ENCODE measurements around the gene ETV3. TPM values are rescaled to one million over a fixed set of nuclear protein-coding genes. Genes with fewer than 3 reads are reported as not detected.
A peak's percentile ranks its signal among the peaks of the same experiment; 100 is the strongest.

ETV3 gene
- total and polyA plus RNA-seq, 2 experiments from 2014 or later: 5.2 to 10.6 TPM

GRCh38 chr1:157163273-157164127 lies 25.3 kb upstream of the ETV3 start:
- in situ Hi-C loops (cut with MboI): no loop called here
- H3K4me1 ChIP-seq (ENCODE audit: insufficient read depth): no peaks in the 10 kb centered on the region
- H3K4me3 ChIP-seq: no peak overlapping the region
- H3K9me3 ChIP-seq (ENCODE audit: low read depth): no peaks in the 10 kb centered on the region
- DNase-seq: peak; percentile 50
- H3K9ac ChIP-seq: no peak overlapping the region
- no peaks in the 10 kb centered on the region for H3K79me2 ChIP-seq (ENCODE audit: insufficient read depth)
- H3K36me3 ChIP-seq (ENCODE audit: low read depth): no peaks in the 10 kb centered on the region
- H3F3A ChIP-seq (ENCODE audit: insufficient read depth): no peaks in the 10 kb centered on the region
- TF ChIP-seq EZH2 (IDR thresholded peaks at IDR 0.05; ENCODE audit: insufficient read depth, poor library complexity, severe bottlenecking): no peak
- TF ChIP-seq EZH2phosphoT487 (IDR thresholded peaks at IDR 0.05; ENCODE audit: insufficient read depth, low read depth): no peak
- H3K4me2 ChIP-seq (ENCODE audit: unreplicated experiment): peak overlapping the region; percentile 53
- no peaks in the 10 kb centered on the region for H3K9me2 ChIP-seq (ENCODE audit: insufficient read depth)
- H2AFZ ChIP-seq: peak overlapping the region; percentile 68; the same call in 1 of the 2 replicates
- no peaks in the 10 kb centered on the region for H4K20me1 ChIP-seq (ENCODE audit: insufficient read depth)
- 9 to 11% methylated on average over 21 of the region's 21 CpGs for WGBS, 2 experiments (ENCODE audit: low coverage in 1 of 2, low lambda C conversion rate in 2 of 2, missing lambda C conversion rate in 2 of 2)
- peaks cover 12% of the 10 kb centered on the region for H3K27me3 ChIP-seq (replicated peaks; ENCODE audit: insufficient read depth)
- no peak overlapping the region for H3K27ac ChIP-seq

- Histone ChIP-seq H3K4me3 (no peak overlapping the region), H3F3A (ENCODE audit: insufficient read depth) (peaks cover 6% of the 10 kb centered on the region), H3K4me1 (ENCODE audit: insufficient read depth) (peaks cover 6% of the 10 kb centered on the region), H3K9ac (no peak overlapping the region), H3K27me3 (replicated peaks; ENCODE audit: insufficient read depth) (peaks cover 9% of the 10 kb centered on the region; the same call in 1 of the 2 replicates), H3K27ac (no peak overlapping the region), H2AFZ (no peak overlapping the region), H3K36me3 (ENCODE audit: low read depth) (no peaks in the 10 kb centered on the region), H3K4me2 (ENCODE audit: unreplicated experiment) (no peak overlapping the region), H3K79me2 (ENCODE audit: insufficient read depth) (no peaks in the 10 kb centered on the region), H4K20me1 (ENCODE audit: insufficient read depth) (no peaks in the 10 kb centered on the region), H3K9me2 (ENCODE audit: insufficient read depth) (no peaks in the 10 kb centered on the region), H3K9me3 (ENCODE audit: low read depth) (no peaks in the 10 kb centered on the region)
- TF ChIP-seq EZH2 (IDR thresholded peaks at IDR 0.05; ENCODE audit: insufficient read depth, poor library complexity, severe bottlenecking) (no peak), EZH2phosphoT487 (IDR thresholded peaks at IDR 0.05; ENCODE audit: insufficient read depth, low read depth) (no peak)
- WGBS, 2 experiments (ENCODE audit: low coverage in 1 of 2, low lambda C conversion rate in 2 of 2, missing lambda C conversion rate in 2 of 2): 92% methylated on average over 4 of the region's 4 CpGs
- in situ Hi-C loops (cut with MboI): no loop called here
- DNase-seq: no peak
Measured at GRCh38 chr1:157162345-157162744, 24.1 kb upstream of the ETV3 start.

- in situ Hi-C loops (cut with MboI): no loop called here
- no peak for DNase-seq
- peaks cover 9% of the 10 kb centered on the region; the same call in 1 of the 2 replicates for H3K27me3 ChIP-seq (replicated peaks; ENCODE audit: insufficient read depth)
- no peaks in the 10 kb centered on the region for H3K9me2 ChIP-seq (ENCODE audit: insufficient read depth)
- H3K9me3 ChIP-seq (ENCODE audit: low read depth): no peaks in the 10 kb centered on the region
- H2AFZ ChIP-seq: no peak overlapping the region
- H3K9ac ChIP-seq: no peak overlapping the region
- H3K79me2 ChIP-seq (ENCODE audit: insufficient read depth): no peaks in the 10 kb centered on the region
- no peak overlapping the region for H3K27ac ChIP-seq
- H3K4me2 ChIP-seq (ENCODE audit: unreplicated experiment): no peak overlapping the region
- H3F3A ChIP-seq (ENCODE audit: insufficient read depth): peaks cover 10% of the 10 kb centered on the region
- TF ChIP-seq EZH2 (IDR thresholded peaks at IDR 0.05; ENCODE audit: insufficient read depth, poor library complexity, severe bottlenecking): no peak
- no peak for TF ChIP-seq EZH2phosphoT487 (IDR thresholded peaks at IDR 0.05; ENCODE audit: insufficient read depth, low read depth)
- WGBS, 2 experiments (ENCODE audit: low coverage in 1 of 2, low lambda C conversion rate in 2 of 2, missing lambda C conversion rate in 2 of 2): 66 to 70% methylated on average over 5 of the region's 5 CpGs
- H3K4me3 ChIP-seq: no peak overlapping the region
- H3K4me1 ChIP-seq (ENCODE audit: insufficient read depth): peaks cover 11% of the 10 kb centered on the region
- no peaks in the 10 kb centered on the region for H3K36me3 ChIP-seq (ENCODE audit: low read depth)
- no peaks in the 10 kb centered on the region for H4K20me1 ChIP-seq (ENCODE audit: insufficient read depth)
Measured at GRCh38 chr1:157161901-157162300, 23.7 kb upstream of the ETV3 start.

- H3K27me3 ChIP-seq (replicated peaks; ENCODE audit: insufficient read depth): no peaks in the 10 kb centered on the region
- H3K9me3 ChIP-seq (ENCODE audit: low read depth): no peaks in the 10 kb centered on the region
- H2AFZ ChIP-seq: no peak overlapping the region
- 64 to 67% methylated on average over 4 of the region's 4 CpGs for WGBS, 2 experiments (ENCODE audit: low coverage in 1 of 2, low lambda C conversion rate in 2 of 2, missing lambda C conversion rate in 2 of 2)
- no peaks in the 10 kb centered on the region for H3K79me2 ChIP-seq (ENCODE audit: insufficient read depth)
- no peaks in the 10 kb centered on the region for H3K36me3 ChIP-seq (ENCODE audit: low read depth)
- H4K20me1 ChIP-seq (ENCODE audit: insufficient read depth): no peaks in the 10 kb centered on the region
- no peaks in the 10 kb centered on the region for H3K9me2 ChIP-seq (ENCODE audit: insufficient read depth)
- no peak for TF ChIP-seq EZH2 (IDR thresholded peaks at IDR 0.05; ENCODE audit: insufficient read depth, poor library complexity, severe bottlenecking)
- TF ChIP-seq EZH2phosphoT487 (IDR thresholded peaks at IDR 0.05; ENCODE audit: insufficient read depth, low read depth): no peak
- no peak overlapping the region for H3K4me3 ChIP-seq
- in situ Hi-C loops (cut with MboI): loop anchor here (10.0 kb wide), 1 partner anchor 64 kb away; the partner anchor contains the start of gene ETV3L
- H3K27ac ChIP-seq: no peak overlapping the region
- no peak for DNase-seq
- H3F3A ChIP-seq (ENCODE audit: insufficient read depth): peaks cover 12% of the 10 kb centered on the region
- peaks cover 17% of the 10 kb centered on the region for H3K4me1 ChIP-seq (ENCODE audit: insufficient read depth)
- H3K4me2 ChIP-seq (ENCODE audit: unreplicated experiment): no peak overlapping the region
- no peak overlapping the region for H3K9ac ChIP-seq
Measured at GRCh38 chr1:157158967-157159366, 20.8 kb upstream of the ETV3 start.

Data from GM23248 (cell line).